HG02852 (cell line): ENCODE data around the gene CNOT10.
"Not testable (repeated sequence)": the region's sequence is repeated elsewhere in the genome, so short reads cannot be mapped to it uniquely, and the experiment has no call there.

Source experiments
- ATAC-seq: cut with Tn5 transposase; IDR thresholded peaks from one replicate; pipeline ENCODE4 v1.9.1; 2021; ENCODE audit warnings: mild to moderate bottlenecking, moderate library complexity; ENCODE audit not compliant: unreplicated experiment

The CNOT10 gene

GRCh38 chr3:32684800-32685542 is at the start of gene CNOT10:
CNOT10 (plus strand) TSS chr3:32685188; CDS start chr3:32685461, 273 bp downstream.
- ATAC-seq, result peak; percentile 97

GRCh38 chr3:32640939-32641338 is 44.0 kb upstream of the CNOT10 start:
- no peak for ATAC-seq

GRCh38 chr3:32641356-32641755 is 43.6 kb upstream of the CNOT10 start:
- no peak for ATAC-seq

- no peak for ATAC-seq
Measured at GRCh38 chr3:32643354-32643753, 41.6 kb upstream of the CNOT10 start.

GRCh38 chr3:32643816-32644215 is 41.2 kb upstream of the CNOT10 start:
- ATAC-seq, result no peak

- ATAC-seq, result no peak
Measured at GRCh38 chr3:32644380-32644779, 40.6 kb upstream of the CNOT10 start.

- no peak for ATAC-seq
Measured at GRCh38 chr3:32646761-32647160, 38.2 kb upstream of the CNOT10 start.

- not testable (repeated sequence) for ATAC-seq
Measured at GRCh38 chr3:32652337-32653100, 32.5 kb upstream of the CNOT10 start.

- ATAC-seq, result no peak
Measured at GRCh38 chr3:32655167-32655566, 29.8 kb upstream of the CNOT10 start.

- ATAC-seq, result no peak
Measured at GRCh38 chr3:32660634-32661033, 24.4 kb upstream of the CNOT10 start.

GRCh38 chr3:32662647-32663046 is 22.3 kb upstream of the CNOT10 start:
- ATAC-seq, result no peak

GRCh38 chr3:32664630-32665075 is 20.3 kb upstream of the CNOT10 start:
- ATAC-seq, result not testable (repeated sequence)

GRCh38 chr3:32667072-32667582 is 17.9 kb upstream of the CNOT10 start:
- no peak for ATAC-seq

- not testable (repeated sequence) for ATAC-seq
Measured at GRCh38 chr3:32669226-32669625, 15.8 kb upstream of the CNOT10 start.

- ATAC-seq, result not testable (repeated sequence)
Measured at GRCh38 chr3:32673730-32674129, 11.3 kb upstream of the CNOT10 start.

- no peak for ATAC-seq
Measured at GRCh38 chr3:32675164-32675563, 9.8 kb upstream of the CNOT10 start.

GRCh38 chr3:32675650-32676049 is 9.3 kb upstream of the CNOT10 start:
- no peak for ATAC-seq

GRCh38 chr3:32681811-32682210 is 3.2 kb upstream of the CNOT10 start:
- ATAC-seq, result no peak

- no peak for ATAC-seq
Measured at GRCh38 chr3:32684029-32684799, 774 bp upstream of the CNOT10 start.

GRCh38 chr3:32685543-32686185 is 676 bp downstream of the CNOT10 start:
- peak; percentile 1 for ATAC-seq

- ATAC-seq, result no peak
Measured at GRCh38 chr3:32686713-32687112, 1.7 kb downstream of the CNOT10 start.
